LNCaP clone FGC (cell line): ENCODE measurements around the gene LIN7C.
A peak's percentile ranks its signal among the peaks of the same experiment; 100 is the strongest.

Experiments used
- DNase-seq: peaks from one replicate; pipeline ENCODE4 v3.0.0-alpha.2; 2011; ENCODE audit warnings: low read depth
- H3K4me3 ChIP-seq: 2 replicates; pipeline ENCODE4 v1.5.1; 2011; ENCODE audit warnings: mild to moderate bottlenecking, low read depth, low read length, control low read depth
- CTCF ChIP-seq: IDR thresholded peaks from 2 replicates; pipeline ENCODE4 v1.5.1; 2012; ENCODE audit warnings: mild to moderate bottlenecking; ENCODE audit not compliant: control insufficient read depth, insufficient read depth; ENCODE audit errors: extremely low read depth

LIN7C gene

GRCh38 chr11:27512238-27512637, 5.7 kb upstream of the LIN7C start:
- TF ChIP-seq CTCF = no peak
- no peak overlapping the region for H3K4me3 ChIP-seq
- no peak for DNase-seq

GRCh38 chr11:27509908-27510307, 3.3 kb upstream of the LIN7C start:
- TF ChIP-seq CTCF = no peak
- DNase-seq = no peak
- H3K4me3 ChIP-seq = no peak overlapping the region

GRCh38 chr11:27507557-27508322, 1.2 kb upstream of the LIN7C start:
- TF ChIP-seq CTCF = no peak
- DNase-seq = no peak
- peak overlapping the region; percentile 99 for H3K4me3 ChIP-seq

GRCh38 chr11:27505781-27506180, 788 bp downstream of the LIN7C start:
- peak overlapping the region; percentile 99 for H3K4me3 ChIP-seq
- DNase-seq = no peak
- no peak for TF ChIP-seq CTCF

- TF ChIP-seq CTCF = no peak
- no peak overlapping the region for H3K4me3 ChIP-seq
- DNase-seq = no peak
Measured at GRCh38 chr11:27504205-27504604, 2.4 kb downstream of the LIN7C start.

- DNase-seq = no peak
Measured at GRCh38 chr11:27501100-27501499, 5.5 kb downstream of the LIN7C start.

More at GRCh38 chr11:27501100-27501499, 5.5 kb downstream of the LIN7C start:
- TF ChIP-seq CTCF = no peak
- no peak overlapping the region for H3K4me3 ChIP-seq
